HG03432 (cell line): ENCODE measurements around the gene AMN.
"Not testable (repeated sequence)": the region's sequence is repeated elsewhere in the genome, so short reads cannot be mapped to it uniquely, and the experiment has no call there.

ENCODE experiments used
- ATAC-seq: cut with Tn5 transposase; IDR thresholded peaks from one replicate; pipeline ENCODE4 v1.9.1; 2021; ENCODE audit warnings: mild to moderate bottlenecking, moderate library complexity; ENCODE audit not compliant: unreplicated experiment

The AMN gene

DNA sequence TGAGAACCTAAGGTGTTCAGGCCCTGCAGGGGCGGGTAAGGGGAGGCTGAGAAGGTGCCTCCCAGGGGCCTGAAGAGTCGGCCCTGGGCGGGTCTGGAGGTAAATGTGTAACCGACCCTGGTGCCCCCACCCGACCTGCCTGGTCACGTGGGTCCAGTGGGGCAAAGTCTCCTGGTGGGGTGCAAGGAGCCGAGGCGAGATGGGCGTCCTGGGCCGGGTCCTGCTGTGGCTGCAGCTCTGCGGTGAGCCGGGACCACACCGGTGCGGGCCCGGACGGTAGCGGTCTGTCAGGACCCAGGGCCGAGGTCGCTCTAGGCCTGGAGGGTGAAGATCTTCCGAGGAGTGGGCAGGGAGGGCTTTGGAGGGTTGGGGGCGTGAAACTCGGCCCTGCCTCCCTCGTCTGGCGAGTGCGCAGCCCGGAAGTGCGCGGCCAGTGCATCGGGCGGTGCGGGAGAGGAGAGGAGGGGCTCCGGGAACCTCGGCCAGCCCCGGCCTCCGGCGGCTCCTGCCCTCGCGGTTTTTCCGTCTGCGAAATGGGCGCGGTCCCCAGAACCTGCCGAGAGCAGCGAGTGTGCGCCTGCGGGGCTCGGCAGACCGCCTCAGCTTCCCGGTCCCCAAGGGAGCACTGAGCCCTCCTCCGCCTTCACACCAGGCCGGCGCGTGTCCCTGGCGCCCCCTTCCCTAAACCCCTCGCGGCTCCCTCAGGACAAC is at the start of gene AMN:
Gene AMN (plus strand): TSS at position 174 of the 711 bp plus-strand sequence. CDS start 26 bp downstream, at position 200.
- ATAC-seq: no peak

DNA sequence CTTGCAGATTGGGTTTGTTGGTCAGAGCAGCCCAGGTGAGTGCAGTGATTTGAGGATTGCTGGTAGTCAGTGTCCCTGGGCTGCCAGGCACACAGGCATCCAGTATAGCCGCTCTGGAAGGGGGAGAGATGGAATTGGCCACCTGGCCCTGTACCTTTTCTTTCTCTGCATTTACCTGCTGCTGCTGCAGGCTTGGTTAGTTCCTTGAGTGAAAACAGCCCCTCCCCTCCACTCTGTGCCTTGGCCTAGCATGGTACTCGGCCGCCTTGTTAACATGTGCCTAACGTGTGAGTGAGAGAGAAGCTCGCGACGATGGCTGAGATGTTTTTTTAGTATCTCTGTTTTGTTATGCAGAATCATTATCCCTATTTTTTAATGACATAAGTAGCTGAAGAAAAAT is 49.3 kb upstream of the AMN start:
- ATAC-seq: no peak

DNA sequence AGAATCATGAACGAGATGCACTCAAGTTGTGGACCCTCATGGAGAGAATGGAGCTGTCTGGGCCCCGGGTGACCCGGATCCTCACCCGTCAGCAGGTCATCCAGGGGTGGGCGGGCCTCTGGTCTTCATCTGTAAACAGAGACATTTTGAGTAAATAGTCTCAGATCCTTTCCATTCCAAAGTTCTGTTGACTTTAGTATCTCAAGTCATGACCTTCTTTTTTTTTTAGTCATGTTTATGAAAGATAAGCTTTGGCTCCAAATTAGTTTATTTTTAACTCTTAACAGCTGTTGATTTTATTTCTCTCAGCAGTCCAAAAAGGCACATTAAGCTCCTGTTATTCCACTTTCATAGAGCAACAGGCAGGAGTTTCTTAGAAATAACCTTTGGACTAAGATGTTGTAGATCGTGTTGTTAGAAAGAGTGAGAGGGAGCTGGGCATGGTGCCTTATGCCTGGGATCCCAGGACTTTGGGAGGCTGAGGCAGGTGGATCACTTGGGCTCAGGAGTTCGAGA is 48.9 kb upstream of the AMN start:
- ATAC-seq: no peak

DNA sequence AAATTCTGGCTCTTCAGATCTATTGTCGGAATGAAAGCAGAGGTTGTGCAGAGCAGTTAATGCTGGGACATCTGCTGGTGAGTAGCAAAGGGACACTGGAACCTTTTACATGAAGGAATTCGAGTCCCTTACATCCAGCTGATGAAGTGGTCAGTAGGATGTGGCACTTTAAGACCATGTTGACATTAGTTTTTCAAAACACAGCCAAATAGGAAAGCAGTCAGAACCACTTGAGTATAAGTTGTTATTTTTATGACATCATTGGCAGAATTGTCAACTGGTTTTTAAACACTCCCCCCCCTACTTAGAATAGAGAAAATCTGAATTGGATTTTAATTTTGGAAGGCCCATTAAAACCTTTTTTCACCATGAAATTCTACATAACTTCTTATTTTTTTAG is 46.8 kb upstream of the AMN start:
- ATAC-seq: no peak

DNA sequence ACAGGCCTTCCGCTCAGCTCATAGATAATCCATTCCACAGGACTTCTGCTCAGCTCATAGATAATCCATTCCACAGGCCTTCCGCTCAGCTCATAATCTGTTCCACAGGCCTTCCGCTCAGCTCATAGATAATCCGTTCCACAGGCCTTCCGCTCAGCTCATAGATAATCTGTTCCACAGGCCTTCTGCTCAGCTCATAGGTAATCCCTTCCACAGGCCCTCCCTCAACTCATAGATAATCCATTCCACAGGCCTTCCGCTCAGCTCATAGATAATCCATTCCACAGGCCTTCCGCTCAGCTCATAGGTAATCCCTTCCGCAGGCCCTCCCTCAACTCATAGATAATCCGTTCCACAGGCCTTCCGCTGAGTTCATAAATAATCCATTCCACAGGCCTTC is 45.0 kb upstream of the AMN start:
- ATAC-seq: not testable (repeated sequence)

DNA sequence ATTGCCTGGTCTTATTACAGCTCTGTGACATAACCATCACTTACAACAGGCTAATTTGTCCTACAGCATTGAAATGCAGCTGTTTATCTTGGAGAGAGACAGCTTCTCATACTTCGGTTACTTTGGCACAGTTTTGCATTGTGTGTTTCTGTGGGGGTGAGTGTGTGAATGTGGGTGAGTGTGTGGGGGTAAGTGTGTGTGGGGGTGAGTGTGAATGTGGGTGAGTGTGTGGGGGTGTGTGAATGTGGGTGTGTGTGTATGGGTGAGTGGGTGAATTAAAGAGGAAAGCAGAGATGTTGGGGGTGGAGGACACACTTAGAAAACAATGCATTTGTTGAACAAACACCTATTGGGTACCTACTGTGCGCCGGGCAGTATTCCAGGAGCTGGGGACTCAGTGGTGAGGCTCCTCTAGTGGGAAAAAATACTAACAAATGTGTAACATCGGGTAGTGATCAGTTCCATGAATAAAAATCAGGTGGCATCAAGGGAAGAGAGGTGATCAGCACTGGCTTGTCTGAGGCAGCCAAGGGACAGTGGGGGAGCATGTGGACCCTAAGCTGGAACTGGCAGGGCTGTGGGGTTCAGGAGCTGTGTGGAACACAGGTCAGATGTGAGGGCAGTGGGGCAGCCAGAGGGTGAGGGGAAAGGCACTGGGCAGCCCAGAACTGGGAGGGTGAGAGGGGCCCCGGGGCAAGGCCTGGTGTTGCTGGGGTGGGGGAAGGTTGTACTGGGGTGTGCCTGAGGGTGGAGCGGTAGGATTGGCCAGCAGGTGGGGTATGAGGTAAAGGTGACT is 44.1 kb upstream of the AMN start:
- ATAC-seq: no peak

DNA sequence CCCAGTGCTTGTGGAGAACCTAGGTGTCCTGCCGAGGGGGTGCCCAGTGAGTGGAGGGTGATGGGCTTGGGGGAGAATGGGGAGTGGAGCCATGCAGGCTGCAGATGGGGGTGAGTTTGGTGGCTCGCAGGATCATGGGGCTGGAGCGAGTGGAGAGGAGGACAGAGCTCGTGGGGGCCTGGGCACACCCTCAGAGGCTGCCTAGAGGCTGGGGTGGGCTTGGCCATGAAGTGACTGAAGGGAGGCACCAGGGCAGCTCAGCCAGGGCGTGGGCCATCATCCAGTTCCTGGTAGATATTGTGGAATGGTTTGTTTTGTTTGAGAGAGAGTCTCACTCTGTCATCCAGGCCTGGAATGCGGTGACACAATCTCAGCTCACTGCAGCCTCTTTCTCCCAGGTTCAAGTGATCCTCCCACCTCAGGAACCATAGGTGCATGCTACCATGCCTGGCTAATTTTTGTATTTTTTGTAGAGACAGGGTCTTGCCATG is 43.4 kb upstream of the AMN start:
- ATAC-seq: no peak

DNA sequence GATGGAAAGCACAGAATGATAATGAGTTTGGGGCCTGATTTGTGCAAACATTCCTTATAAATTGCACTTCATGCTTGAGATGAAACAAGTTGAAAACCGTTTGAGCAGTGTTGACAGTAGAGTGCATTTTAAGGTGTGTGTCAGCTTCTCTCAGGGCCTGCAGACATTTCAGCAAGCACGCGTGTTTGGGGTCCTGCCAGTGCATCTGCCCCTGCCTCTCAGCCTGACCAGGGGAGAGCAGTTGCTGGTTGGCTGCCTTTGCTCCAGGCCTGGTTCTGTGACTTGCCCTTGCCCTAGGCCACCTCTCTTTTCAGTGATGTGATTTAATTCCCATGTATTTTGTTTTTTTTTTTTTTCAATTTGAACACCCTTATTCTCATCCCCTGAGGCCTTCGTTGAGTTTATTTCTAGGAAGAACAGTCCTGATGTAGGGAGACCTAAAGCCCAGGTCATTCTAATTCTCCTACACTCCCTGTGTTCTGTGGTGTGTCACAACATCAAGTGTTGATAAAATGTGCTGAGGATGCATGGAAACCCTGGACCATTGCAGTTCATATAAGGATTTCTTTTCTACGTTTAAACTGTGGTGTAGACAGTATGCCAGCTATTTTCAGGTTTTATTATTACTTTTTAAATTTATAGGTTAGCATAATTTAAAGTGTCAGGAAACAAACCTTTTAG is 40.1 kb upstream of the AMN start:
- ATAC-seq: no peak

DNA sequence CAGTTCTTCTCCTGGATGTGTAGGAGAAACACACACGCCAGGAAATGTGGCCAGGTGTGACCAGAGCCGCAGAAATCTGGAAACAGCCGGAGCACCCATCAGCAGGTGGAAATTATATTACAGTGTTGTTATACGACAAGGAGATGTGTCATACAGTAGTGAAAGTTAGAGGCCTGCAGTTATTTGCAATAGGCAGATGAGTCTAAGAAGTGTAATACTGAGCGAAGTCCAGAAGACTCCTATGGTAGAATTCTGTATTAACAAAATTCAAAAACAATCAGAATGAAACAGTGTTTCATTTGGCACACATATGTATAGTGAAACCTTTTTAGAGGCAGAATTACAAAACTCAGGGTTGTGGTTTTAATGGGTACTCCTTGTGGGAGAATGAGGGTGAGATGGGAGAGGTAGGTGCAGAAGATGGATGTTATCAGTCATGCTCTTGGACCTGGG is 39.3 kb upstream of the AMN start:
- ATAC-seq: no peak

DNA sequence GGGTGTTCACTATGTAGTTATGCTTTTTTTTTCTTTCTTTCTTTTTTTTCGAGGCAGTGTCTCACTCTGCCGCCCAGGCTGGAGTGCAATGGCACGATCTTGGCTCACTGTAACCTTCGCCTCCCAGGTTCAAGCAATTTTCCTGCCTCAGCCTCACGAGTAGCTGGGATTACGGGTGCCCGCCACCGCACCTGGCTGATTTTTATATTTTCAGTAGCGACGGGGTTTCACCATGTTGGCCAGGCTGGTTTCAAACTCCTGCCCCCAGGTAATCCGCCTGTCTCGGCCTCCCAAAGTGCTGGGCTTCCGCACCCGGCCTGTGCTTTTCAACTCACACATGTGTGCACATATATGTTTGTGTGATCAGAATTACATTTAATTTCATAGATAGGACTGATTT is 38.9 kb upstream of the AMN start:
- ATAC-seq: no peak

DNA sequence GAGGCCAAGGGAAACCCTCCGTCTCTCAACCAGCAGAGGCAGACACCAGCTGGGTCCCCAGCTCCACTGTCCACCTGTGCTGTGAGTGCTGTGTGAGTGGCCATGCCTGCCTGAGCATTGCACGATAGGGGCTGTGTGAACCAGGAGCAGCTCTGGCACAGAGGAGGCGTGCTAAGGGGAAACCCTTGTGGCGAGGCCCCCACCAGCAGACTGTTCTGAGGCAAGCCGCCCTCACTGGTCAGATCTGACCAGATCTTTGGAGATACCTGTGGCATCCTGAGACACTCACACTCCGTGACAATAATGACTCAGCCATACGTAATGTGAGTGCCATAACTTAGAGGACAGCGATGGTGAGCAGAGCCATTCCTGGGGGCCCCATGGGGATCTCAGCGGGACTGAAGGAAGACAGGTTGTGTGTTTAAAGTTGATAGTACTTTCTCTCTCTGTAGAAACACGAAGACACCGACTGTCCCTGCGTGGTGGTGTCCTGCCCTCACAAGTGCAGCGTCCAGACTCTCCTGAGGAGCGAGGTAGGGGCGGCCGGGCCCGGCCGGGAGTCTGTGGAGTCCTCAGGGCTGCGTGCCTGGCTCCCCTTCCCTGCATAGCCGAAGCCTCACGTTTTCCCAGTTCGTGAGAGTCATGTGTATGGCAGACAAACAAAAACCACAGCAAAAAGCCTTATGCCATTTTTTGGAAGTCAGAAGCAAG is 36.6 kb upstream of the AMN start:
- no peak for ATAC-seq

DNA sequence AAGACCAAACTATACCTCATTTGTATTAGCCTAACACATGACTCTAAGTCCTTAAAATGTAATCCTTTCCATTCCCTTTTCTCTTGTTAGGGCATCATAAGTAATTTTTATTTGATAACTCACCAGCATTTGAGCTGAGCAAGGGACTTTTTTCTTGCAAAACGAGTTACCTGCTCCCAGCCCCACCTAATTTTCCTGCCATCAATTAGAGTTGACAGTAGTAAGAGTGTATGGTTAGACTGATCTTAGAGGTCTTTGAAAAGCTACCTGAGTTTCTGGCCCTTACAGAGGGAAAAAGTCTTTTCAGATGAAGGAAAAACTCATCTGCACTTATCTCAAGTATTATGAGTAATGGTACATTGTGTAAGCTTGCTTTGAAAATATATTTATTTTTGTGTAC is 33.7 kb upstream of the AMN start:
- ATAC-seq: no peak

DNA sequence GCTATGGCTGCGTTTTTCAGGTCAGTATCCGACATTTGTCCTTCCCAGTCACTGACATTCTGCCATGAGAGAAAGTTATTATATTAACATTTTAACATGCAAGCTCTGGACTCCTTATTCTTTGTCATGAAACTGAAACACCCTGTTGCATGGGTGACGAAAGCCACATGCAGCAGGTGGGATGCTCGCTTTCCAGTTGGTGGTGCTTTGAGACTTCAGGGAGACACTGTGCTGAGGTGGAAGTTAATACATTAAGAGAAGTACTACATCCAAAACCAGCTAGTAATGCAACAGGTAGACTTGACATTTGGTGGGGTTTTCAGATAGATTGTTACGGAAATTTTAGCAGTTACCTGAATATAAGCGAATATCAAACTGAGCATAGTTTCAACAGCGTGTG is 32.8 kb upstream of the AMN start:
- ATAC-seq: no peak

DNA sequence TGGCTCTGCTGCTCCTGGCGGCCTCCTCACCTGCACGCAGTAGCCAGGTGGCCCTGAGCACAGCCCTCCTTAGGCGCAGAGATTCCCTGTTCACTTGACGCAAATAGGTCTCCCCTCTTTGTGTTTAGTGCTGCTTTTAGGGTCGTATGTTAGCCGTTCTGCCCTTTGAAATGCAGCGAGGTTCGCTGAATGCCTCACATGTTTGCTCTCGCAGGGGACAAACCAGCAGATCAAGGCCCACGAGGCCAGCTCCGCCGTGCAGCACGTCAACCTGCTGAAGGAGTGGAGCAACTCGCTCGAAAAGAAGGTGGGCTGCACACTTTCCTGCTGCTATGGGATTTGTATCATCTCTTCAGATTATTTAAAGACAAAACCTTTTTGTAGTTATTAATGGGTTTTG is 31.4 kb upstream of the AMN start:
- ATAC-seq: no peak

DNA sequence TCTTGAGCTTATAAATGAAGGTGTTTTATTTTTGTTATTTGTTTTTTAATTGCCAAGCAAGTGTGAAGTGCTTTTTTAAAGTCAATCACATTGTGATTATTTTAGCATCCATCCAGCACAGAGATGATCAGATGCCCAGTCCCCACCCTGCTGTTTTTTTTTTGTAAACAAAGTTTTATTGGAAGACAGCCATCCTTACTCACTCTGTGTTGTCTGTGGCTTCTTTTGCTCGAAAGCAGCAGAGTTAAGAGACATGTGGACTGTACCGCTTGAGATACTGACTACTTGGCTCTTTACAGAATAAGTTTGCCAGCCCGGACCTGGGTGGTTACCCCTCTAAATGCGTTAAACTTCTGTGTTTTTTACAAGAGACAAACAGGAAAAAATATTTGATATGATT is 30.9 kb upstream of the AMN start:
- no peak for ATAC-seq

DNA sequence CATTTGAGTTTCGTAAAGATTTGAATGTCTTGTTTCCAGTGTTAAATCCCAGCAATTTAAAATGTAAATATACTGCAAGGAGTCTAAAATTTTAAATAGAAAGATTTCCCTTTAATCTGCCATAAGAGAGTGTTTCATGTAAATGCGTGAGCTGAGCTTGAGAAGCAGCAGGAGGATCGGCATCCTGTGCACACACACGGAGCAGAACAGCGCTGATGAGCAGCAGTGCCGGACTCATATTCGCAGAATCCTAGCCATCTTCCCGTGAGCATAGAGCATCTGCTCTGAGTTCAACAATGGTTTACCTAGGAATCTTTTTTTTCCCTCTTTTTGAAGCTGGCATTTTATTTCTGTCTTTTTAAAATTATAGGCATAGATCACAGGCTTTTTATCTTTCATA is 29.8 kb upstream of the AMN start:
- ATAC-seq: no peak

DNA sequence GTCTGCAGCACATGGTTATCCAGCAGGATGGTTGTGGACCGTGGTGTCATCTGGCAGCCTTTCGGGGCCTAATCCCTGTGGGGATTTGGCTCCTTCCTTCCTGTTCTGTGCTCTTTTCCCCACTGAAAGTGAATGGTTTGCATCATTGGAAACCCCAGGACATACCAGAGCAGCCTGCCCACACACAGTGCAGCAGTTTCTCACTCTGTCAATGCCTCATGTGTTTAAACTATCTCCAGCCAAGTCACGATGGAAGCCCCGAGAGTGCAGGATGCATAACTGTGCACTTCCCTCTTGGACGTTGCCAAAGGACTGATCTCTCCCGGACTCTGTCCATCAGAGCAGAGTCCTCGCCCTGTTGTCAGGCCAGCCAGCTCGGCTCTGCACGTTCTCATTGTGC is 29.0 kb upstream of the AMN start:
- no peak for ATAC-seq

DNA sequence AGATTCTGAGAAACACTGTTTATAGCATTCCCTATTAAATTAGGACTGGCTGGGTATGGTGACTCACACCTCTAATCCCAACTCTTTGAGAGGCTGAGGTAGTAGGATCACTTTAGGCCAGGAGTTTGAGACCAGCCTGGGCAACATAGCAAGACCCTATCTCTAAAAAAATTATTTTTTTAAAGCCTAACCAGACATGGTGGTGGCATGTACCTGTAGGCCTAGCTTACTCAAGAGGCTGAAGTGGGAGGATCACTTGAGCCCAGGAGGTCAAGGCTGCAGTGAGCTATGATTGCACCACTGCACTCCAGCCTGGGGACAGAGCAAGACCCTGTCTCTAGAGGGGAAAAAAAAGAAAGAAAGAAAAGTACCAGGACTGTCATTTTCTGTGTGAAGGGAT is 25.7 kb upstream of the AMN start:
- ATAC-seq: not testable (repeated sequence)

DNA sequence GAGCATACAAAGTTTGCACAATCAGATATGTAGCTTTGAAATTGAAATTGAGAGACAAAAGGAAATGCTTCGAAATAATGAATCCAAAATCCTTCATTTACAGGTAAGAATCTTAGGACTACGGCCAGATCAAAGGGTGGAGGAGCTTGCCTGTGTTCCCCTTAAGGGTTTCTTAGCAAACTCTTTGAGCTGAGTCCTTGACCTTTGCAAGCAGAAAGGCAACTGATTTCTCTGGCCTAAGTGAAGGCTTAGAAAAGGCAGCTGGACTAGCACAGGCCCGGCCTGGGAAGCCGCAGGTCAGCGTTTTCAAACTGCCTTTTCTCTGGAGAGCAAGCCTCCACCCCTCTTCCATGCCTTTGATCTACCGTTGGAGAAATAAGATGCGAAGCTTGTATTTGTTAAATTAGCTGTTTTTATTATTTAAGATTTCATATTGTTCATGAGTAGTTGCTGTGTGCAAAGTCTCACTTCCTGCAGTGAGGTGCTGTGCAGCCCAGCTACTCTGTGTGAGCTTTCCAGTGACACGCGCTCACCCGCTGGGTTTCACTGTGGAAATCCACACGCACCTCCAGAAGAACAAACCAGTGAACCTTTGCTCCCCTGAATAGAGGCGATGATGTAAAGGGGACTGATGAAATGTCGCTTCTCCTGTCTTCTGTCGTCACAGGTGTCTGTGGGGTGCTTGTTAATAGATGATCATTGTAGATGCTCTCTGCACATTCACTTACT is 25.0 kb upstream of the AMN start:
- ATAC-seq: no peak

DNA sequence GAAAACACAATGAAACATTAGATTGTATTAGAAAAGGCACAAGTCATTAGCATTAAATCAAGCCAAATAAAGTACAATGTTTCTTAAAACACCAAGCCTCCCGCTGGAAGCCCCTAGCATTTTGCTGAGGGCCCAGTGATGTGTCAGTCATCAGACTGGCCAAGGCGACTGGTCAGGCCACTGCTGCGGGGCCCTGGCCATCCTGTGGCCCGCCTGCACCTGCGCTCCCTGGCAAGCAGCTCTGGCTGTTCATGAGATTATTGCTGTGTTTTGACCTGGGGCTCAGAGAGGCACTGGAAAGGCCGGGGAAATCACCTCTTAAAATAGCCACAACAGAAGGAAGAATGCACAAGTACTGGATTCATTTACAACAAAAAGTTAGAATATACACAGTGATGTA is 24.2 kb upstream of the AMN start:
- ATAC-seq: no peak
